ENCODE results near the gene MAVS.

- TF ChIP-seq CTCF (IDR thresholded peaks at IDR 0.05) (no peak), POLR2A (IDR thresholded peaks at IDR 0.05) (no peak)
Observed at GRCh38 chr20:3885715-3886114, 39.1 kb downstream of the MAVS start.

Measured in esophagus squamous epithelium (tissue), 4 donors.